Measurements from ENCODE around the gene NPAS4.

Gene NPAS4

GRCh38 chr11:66469441-66469840 lies 48.6 kb downstream of the NPAS4 start:
- peaks cover 55% of the 10 kb centered on the region for H3K36me3 ChIP-seq
- no peak overlapping the region for H3K27ac ChIP-seq
- no peak for TF ChIP-seq CTCF (IDR thresholded peaks at IDR 0.05; ENCODE audit: low read depth, low read length)
- no peaks in the 10 kb centered on the region for H3K27me3 ChIP-seq (ENCODE audit: insufficient read depth, low read depth, severe bottlenecking)
- no peak overlapping the region for H3K4me3 ChIP-seq (ENCODE audit: low read depth, low read length)
- no peak for DNase-seq
- H3K9me3 ChIP-seq (ENCODE audit: severe bottlenecking), result no peaks in the 10 kb centered on the region

DNA sequence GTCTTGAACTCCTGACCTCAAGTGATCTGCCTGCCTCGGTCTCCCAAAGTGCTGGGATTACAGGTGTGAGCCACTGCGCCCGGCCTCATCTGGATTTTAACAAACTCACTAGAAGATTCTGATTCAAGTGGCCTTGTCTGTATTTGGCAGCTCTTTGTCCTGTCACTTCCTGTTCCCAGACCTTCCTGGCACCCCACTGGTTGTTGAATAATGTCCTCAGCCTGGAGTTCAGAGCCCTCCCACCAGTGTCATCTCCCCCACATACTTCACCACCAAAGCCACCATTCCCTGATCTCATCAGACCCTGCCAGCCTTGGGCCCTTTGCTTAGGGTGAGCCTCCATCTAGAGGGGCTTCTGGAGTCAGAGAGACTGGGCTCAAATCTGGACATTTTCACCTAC lies 49.2 kb downstream of the NPAS4 start:
- no peaks in the 10 kb centered on the region for H3K27me3 ChIP-seq (ENCODE audit: insufficient read depth, low read depth, severe bottlenecking)
- peaks cover 58% of the 10 kb centered on the region for H3K36me3 ChIP-seq
- DNase-seq, result no peak
- no peak overlapping the region for H3K4me3 ChIP-seq (ENCODE audit: low read depth, low read length)
- no peak overlapping the region for H3K27ac ChIP-seq
- TF ChIP-seq CTCF (IDR thresholded peaks at IDR 0.05; ENCODE audit: low read depth, low read length), result no peak
- no peaks in the 10 kb centered on the region for H3K9me3 ChIP-seq (ENCODE audit: severe bottlenecking)

DNA sequence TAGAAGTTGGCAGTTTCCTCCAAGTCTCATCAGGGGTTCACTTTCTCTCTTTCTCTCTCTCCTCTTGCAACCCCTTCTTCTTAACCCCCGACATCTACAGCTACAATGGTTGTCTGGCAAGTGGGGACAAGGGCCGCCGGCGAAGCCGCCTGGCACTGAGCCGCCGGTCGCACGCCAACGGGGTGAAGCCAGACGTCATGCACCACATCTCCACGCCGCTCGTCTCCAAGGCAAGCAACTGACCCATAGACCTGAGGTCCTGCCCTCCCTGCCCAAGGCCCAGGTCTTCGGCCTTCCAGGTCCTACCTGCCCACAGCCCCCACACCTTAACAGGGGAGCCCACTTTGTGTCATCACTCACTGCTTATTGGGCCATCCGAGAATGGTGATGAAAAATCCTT lies 50.3 kb downstream of the NPAS4 start:
- TF ChIP-seq CTCF (IDR thresholded peaks at IDR 0.05; ENCODE audit: low read depth, low read length), result no peak
- Histone ChIP-seq H3K9me3 (ENCODE audit: severe bottlenecking) (no peaks in the 10 kb centered on the region), H3K27me3 (ENCODE audit: insufficient read depth, low read depth, severe bottlenecking) (no peaks in the 10 kb centered on the region), H3K27ac (no peak overlapping the region), H3K4me3 (ENCODE audit: low read depth, low read length) (no peak overlapping the region), H3K36me3 (peaks cover 68% of the 10 kb centered on the region)
- no peak for DNase-seq

GRCh38 chr11:66472054-66472453 lies 51.2 kb downstream of the NPAS4 start:
- Histone ChIP-seq H3K27me3 (ENCODE audit: insufficient read depth, low read depth, severe bottlenecking) (no peaks in the 10 kb centered on the region), H3K27ac (no peak overlapping the region), H3K4me3 (ENCODE audit: low read depth, low read length) (no peak overlapping the region), H3K9me3 (ENCODE audit: severe bottlenecking) (no peaks in the 10 kb centered on the region), H3K36me3 (peaks cover 69% of the 10 kb centered on the region)
- TF ChIP-seq CTCF (IDR thresholded peaks at IDR 0.05; ENCODE audit: low read depth, low read length), result no peak
- DNase-seq, result no peak

DNA sequence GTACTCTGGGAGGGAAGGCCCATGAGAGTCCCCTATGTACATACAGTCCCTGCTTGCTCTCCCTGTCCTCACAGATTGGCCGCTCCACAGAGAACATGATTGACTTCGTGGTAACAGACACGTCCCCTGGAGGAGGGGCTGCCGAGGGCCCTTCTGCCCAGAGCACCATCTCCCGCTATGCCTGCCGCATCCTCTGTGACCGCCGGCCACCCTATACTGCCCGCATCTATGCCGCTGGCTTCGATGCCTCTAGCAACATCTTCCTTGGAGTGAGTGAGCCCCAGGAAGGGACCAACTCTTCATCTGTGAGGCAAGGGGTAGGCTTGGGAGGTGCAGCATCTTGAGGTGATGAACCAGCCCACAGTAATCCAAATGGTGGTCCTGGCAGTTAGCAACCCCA lies 52.3 kb downstream of the NPAS4 start:
- no peak for TF ChIP-seq CTCF (IDR thresholded peaks at IDR 0.05; ENCODE audit: low read depth, low read length)
- Histone ChIP-seq H3K36me3 (peaks cover 69% of the 10 kb centered on the region), H3K27ac (no peak overlapping the region), H3K27me3 (ENCODE audit: insufficient read depth, low read depth, severe bottlenecking) (no peaks in the 10 kb centered on the region), H3K9me3 (ENCODE audit: severe bottlenecking) (no peaks in the 10 kb centered on the region), H3K4me3 (ENCODE audit: low read depth, low read length) (no peak overlapping the region)
- DNase-seq, result no peak
